ENCODE measurements around the gene CCL2.

DNA sequence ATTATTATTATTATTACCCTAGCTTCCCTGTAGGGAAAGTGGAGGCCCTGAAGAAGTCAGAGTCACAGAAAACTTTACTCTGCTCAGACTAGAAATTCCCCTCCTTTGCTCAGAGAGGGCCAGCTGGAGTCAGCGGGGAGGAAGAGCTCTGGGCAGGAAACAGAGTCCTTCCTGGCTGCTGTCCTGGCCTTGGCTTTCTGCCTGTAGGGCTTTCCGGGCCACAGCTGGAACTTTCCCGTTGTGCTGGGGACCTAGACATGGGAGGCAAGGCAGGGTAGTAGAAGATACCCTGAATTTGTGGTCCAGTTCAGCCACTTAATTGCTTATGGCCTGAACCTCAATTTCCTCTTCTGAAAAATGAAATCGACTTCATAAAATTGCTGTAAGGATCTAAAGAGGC lies 14.0 kb upstream of the CCL2 start:
- TF ChIP-seq, protein P1, sequence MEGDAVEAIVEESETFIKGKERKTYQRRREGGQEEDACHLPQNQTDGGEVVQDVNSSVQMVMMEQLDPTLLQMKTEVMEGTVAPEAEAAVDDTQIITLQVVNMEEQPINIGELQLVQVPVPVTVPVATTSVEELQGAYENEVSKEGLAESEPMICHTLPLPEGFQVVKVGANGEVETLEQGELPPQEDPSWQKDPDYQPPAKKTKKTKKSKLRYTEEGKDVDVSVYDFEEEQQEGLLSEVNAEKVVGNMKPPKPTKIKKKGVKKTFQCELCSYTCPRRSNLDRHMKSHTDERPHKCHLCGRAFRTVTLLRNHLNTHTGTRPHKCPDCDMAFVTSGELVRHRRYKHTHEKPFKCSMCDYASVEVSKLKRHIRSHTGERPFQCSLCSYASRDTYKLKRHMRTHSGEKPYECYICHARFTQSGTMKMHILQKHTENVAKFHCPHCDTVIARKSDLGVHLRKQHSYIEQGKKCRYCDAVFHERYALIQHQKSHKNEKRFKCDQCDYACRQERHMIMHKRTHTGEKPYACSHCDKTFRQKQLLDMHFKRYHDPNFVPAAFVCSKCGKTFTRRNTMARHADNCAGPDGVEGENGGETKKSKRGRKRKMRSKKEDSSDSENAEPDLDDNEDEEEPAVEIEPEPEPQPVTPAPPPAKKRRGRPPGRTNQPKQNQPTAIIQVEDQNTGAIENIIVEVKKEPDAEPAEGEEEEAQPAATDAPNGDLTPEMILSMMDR (IDR thresholded peaks at IDR 0.05; ENCODE audit: low read depth, low read length): no peak
- no peak for TF ChIP-seq EZH2phosphoT487 (IDR thresholded peaks at IDR 0.05; ENCODE audit: low read depth)

Measured in OCI-LY3 (cell line).